ENCODE measurements around the gene DENND2A.
"Not testable (repeated sequence)": the region's sequence is repeated elsewhere in the genome, so short reads cannot be mapped to it uniquely, and the experiment has no call there.

The DENND2A gene

GRCh38 chr7:140673063-140673773 is 32.6 kb upstream of the DENND2A start:
- no peak for DNase-seq (ENCODE audit: low read depth, low spot score)

DNA sequence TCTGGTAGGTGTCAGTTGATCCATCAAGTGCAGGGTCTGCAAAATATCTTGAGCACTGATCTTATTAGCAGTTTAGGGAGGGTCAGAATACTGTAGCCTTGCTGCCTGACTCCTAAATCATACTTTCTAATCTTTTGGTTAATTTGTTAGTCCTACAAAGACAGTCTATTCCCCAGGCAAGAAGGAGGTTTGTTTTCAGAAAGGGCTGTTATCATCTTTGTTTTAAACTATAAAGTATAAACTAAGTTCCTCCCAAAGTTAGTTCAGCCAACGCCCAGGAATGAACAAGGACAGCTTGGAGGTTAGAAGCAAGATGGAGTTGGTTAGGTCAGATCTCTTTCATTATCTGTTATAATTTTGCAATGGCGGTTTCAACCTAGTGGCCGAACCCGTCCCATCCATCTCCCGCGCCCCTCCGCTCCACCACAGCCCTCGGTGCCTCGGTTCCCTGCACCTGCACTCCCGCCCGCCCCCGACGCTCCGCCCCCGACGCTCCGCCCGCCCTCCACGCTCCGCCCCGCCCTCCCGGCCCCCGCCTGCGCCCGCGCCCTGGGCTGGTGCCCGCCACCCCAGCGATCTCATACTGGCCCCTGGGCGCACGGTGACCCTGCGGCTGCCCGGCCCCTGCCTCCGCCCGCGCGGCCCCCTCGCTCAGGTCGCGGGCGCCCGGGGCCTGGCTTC is 31.9 kb upstream of the DENND2A start, which contains the start of gene ADCK2:
Gene ADCK2, plus strand, starts transcription at position 564 of the 681 bp plus-strand sequence. CDS start 386 bp downstream, outside the sequence.
- DNase-seq (ENCODE audit: low read depth, low spot score), result no peak

- DNase-seq (ENCODE audit: low read depth, low spot score), result no peak
These were observed 31.4 kb upstream of the DENND2A start for GRCh38 chr7:140671966-140672365.

GRCh38 chr7:140670343-140670935 is 29.8 kb upstream of the DENND2A start:
- no peak for DNase-seq (ENCODE audit: low read depth, low spot score)

GRCh38 chr7:140669862-140670261 is 29.2 kb upstream of the DENND2A start:
- DNase-seq (ENCODE audit: low read depth, low spot score), result not testable (repeated sequence)

DNA sequence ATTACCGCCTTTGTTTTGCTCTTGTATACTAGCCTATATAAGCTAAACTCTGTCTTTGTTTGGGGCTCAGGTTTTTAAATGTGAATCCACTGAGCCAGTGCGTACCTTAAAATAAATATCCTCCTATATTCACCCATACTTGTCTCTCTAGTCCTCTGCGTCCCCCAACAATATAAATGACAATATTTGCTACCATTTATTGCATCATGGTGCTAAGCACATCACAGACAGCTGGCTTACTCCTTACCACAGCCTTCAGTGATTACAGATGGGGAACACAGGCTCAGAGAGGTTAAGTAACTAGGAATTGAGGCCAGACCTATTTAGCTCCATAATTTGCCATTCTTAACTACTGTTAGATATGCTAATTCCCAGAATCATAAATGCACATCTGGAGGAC is 28.7 kb upstream of the DENND2A start:
- no peak for DNase-seq (ENCODE audit: low read depth, low spot score)

- no peak for DNase-seq (ENCODE audit: low read depth, low spot score)
These were observed 28.0 kb upstream of the DENND2A start for GRCh38 chr7:140668641-140669040.

DNA sequence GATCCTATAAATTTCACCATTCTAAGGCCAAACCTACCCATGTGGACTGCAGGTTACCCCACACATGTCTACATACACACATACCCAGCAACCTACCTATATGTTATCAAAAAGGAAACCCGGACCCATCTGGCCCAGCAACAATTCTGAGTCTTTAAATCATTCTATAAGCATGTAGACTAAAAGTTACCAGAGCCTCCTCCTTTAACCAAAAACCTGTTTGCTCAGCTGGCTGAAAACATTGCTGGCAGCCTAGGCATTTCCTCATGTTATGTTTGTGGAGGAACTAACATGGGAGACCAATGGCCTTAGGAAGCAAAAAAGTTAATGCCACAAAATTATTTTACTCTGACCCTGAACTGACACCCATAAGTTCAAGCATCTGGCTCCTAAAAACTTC is 26.9 kb upstream of the DENND2A start:
- DNase-seq (ENCODE audit: low read depth, low spot score), result no peak

GRCh38 chr7:140662938-140663337 is 22.3 kb upstream of the DENND2A start:
- DNase-seq (ENCODE audit: low read depth, low spot score), result not testable (repeated sequence)

- DNase-seq (ENCODE audit: low read depth, low spot score), result no peak
These were observed 20.5 kb upstream of the DENND2A start for GRCh38 chr7:140661124-140661523.

DNA sequence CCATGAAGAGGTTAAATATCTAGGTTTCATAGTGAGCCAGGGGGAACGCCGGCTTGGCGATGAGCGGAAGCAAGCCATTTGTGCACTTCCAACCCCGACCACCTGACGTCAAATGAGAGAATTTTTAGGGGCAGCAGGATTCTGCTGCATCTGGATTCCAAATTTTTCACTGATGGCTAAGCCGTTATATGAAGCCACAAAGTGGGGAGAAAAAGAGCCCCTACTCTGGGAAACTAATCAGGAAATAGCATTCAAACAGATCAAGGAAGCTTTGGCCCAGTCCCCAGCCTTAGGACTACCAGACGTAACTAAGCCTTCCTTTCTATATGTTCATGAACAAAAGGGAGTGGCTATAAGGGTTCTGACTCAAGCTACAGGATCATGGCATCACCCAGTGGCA is 19.2 kb upstream of the DENND2A start:
- no peak for DNase-seq (ENCODE audit: low read depth, low spot score)

GRCh38 chr7:140657891-140658290 is 17.3 kb upstream of the DENND2A start:
- no peak for DNase-seq (ENCODE audit: low read depth, low spot score)

DNA sequence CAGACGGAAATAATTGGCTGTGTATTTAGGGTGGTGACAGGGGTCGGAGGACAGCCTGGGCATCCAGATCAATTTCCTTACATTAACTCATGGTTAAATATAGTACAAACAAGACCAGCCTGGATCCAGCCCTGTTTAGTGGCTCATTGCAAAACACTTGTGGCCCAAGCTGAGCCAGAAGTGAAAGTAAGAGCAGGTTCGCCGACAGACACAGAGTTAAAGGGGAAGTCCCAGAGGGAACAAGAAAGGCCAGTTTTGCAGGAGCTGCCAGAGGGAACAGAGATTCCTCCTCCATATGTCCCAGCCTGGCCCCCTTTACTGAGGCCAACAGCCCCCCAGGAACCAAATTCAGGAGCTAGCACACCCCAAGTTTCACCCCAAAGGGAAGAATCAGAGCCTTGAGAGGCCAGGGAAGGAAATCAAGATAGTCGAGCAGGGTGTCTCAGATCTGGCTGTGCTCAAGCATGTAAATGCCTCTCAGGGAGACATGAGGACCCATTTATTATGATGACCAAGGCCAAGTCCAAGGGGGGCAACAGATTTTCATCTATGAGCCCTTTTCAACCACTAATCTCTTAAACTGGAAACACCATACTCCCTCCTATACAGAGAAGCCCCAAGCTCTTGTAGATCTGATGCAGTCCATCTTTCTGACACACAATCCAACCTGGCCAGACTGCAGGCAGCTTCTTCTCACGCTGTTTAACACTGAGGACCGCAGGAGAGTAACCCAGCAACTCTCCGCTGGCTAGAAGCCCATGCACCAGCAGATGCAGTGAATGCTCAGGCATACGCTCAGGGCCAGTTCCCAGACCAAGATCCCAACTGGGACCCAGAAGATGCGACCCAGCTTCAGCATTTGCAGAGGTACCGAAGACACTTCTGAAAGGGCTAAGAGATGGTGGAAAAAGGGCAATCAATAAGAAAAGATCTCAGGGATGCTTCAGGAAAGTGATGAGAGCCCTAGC is 16.2 kb upstream of the DENND2A start:
- DNase-seq (ENCODE audit: low read depth, low spot score), result no peak

GRCh38 chr7:140655511-140656408 is 15.1 kb upstream of the DENND2A start:
- DNase-seq (ENCODE audit: low read depth, low spot score), result no peak

GRCh38 chr7:140654661-140655060 is 14.0 kb upstream of the DENND2A start:
- no peak for DNase-seq (ENCODE audit: low read depth, low spot score)

GRCh38 chr7:140654109-140654387 is 13.4 kb upstream of the DENND2A start:
- no peak for DNase-seq (ENCODE audit: low read depth, low spot score)

GRCh38 chr7:140653319-140654108 is 12.9 kb upstream of the DENND2A start:
- DNase-seq (ENCODE audit: low read depth, low spot score), result no peak

DNA sequence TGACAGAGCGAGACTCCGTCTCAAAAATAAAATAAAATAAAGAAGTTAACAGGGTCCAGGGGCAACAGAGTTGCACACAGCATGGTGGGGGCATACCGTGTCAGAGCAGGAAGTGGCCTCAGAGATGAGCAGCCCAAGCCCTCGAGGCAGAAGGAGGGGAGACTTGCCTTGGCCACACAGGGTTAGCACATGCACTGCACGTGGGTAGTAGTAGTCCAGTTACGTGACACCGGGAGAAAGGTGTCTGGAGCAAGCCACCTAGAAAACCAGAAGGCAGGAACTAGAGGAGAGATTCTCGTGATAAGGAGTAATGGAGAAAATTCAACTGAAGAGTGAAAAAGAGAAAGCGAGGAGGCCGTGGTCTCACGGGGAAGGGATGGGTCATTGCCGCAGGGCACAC is 9.8 kb upstream of the DENND2A start:
- DNase-seq (ENCODE audit: low read depth, low spot score), result no peak

DNA sequence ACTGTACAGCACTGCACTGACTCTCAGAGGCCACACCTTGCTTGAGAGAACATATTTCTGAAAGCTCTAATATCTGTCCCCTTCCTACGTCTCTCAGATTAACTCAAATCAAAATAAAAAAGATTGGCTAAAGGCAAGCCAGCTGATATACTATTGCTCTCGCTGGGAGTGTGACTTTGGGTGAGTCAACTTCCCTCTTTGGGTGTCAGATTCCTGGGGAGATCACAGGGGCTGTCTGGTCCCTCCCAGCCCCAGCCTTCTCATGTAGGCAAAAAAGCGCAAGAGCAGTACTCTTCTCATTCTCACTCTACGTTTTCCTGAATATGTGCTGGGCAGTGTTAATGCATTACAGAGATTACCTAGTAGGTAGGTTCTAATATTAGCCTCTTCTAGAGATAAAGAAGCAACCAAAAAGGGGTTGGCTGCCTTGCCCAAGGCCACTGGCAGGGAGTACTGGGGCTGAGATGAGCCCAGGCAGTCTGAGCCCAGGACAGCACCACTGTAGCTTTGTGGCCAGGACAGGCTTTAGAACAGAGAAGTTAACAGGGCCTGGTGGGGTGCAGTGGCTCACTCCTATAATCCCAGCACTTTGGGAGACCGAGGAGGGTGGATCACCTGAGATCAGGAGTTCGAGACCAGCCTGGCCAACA is 9.1 kb upstream of the DENND2A start:
- DNase-seq (ENCODE audit: low read depth, low spot score), result no peak

All from brain pericyte (primary cell).